DOHH2 (cell line): Measurements from ENCODE around the gene DMD.

Experiments
- H3F3A ChIP-seq: fragments of 200-600 bp; sonication (generic), shearing (Covaris generic); 2 replicates; pipeline ENCODE4 v1.6.0; 2016; ENCODE audit warnings: antibody characterized with exemption, mild to moderate bottlenecking; ENCODE audit not compliant: control insufficient read depth, insufficient read depth
- H3K27ac ChIP-seq: fragments of 200-600 bp; sonication (generic); 2 replicates; pipeline ENCODE4 v1.5.1; 2014; ENCODE audit warnings: low read depth, mild to moderate bottlenecking, low read length, moderate library complexity
- H3K27me3 ChIP-seq: fragments of 200-600 bp; sonication (generic); 2 replicates; pipeline ENCODE4 v1.6.1; 2014; ENCODE audit warnings: mild to moderate bottlenecking, low read length, mixed read lengths; ENCODE audit not compliant: control insufficient read depth
- H3K36me3 ChIP-seq: fragments of 200-600 bp; sonication (generic); 2 replicates; pipeline ENCODE4 v1.6.1; 2014; ENCODE audit warnings: mild to moderate bottlenecking, low read length, moderate library complexity, mixed read lengths; ENCODE audit not compliant: control insufficient read depth
- H3K4me1 ChIP-seq: fragments of 200-600 bp; sonication (generic); 2 replicates; pipeline ENCODE4 v1.6.1; 2014; ENCODE audit warnings: mild to moderate bottlenecking, low read length, mixed read lengths; ENCODE audit not compliant: control insufficient read depth
- H3K4me2 ChIP-seq: fragments of 200-600 bp; sonication (generic); 2 replicates; pipeline ENCODE4 v1.6.0; 2014; ENCODE audit warnings: mild to moderate bottlenecking, low read length, moderate library complexity
- H3K4me3 ChIP-seq: fragments of 200-600 bp; sonication (generic); 2 replicates; pipeline ENCODE4 v1.5.1; 2014; ENCODE audit warnings: mild to moderate bottlenecking, low read length, mixed read lengths
- H3K79me2 ChIP-seq: fragments of 200-600 bp; sonication (generic); 2 replicates; pipeline ENCODE4 v1.6.1; 2014; ENCODE audit warnings: mild to moderate bottlenecking, low read length, mixed read lengths; ENCODE audit not compliant: control insufficient read depth
- H3K9me2 ChIP-seq: fragments of 200-600 bp; sonication (generic); replicated peaks from 2 replicates; pipeline ENCODE4 v1.6.1; 2014; ENCODE audit warnings: mild to moderate bottlenecking, low read length, mixed read lengths; ENCODE audit not compliant: control insufficient read depth
- H3K9me3 ChIP-seq: fragments of 200-600 bp; sonication (generic); 2 replicates; pipeline ENCODE4 v1.6.1; 2014; ENCODE audit warnings: antibody characterized with exemption, low read length, mixed read lengths; ENCODE audit not compliant: control insufficient read depth, insufficient read depth
- H4K20me1 ChIP-seq: fragments of 200-600 bp; sonication (generic); 2 replicates; pipeline ENCODE4 v1.6.0; 2014; ENCODE audit warnings: low read depth, mild to moderate bottlenecking, antibody characterized with exemption, low read length, moderate library complexity; ENCODE audit not compliant: control insufficient read depth, insufficient read depth
- EZH2phosphoT487 ChIP-seq: fragments of 200-600 bp; sonication (generic); IDR thresholded peaks from 2 replicates; pipeline ENCODE4 v1.6.1; 2017; ENCODE audit warnings: borderline replicate concordance, mild to moderate bottlenecking, antibody characterized with exemption, low read length, moderate library complexity, mixed read lengths
- TF ChIP-seq, protein P1 (sequence below): fragments of 200-600 bp; sonication (generic); IDR thresholded peaks from one replicate; pipeline ENCODE4 v1.5.1; 2014; ENCODE audit warnings: antibody characterized with exemption, mild to moderate bottlenecking, low read depth, low read length; ENCODE audit not compliant: poor library complexity, severe bottlenecking

Gene DMD

GRCh38 chrX:31546126-31546525, 1665.2 kb downstream of the DMD start:
- Histone ChIP-seq H3K27ac (no peak overlapping the region), H3F3A (no peaks in the 10 kb centered on the region), H3K79me2 (no peaks in the 10 kb centered on the region), H3K4me1 (no peaks in the 10 kb centered on the region), H4K20me1 (no peaks in the 10 kb centered on the region), H3K4me3 (no peak overlapping the region), H3K36me3 (no peaks in the 10 kb centered on the region), H3K9me2 (no peaks in the 10 kb centered on the region), H3K27me3 (no peaks in the 10 kb centered on the region), H3K4me2 (no peak overlapping the region), H3K9me3 (no peaks in the 10 kb centered on the region)
- no peak for TF ChIP-seq EZH2phosphoT487
- TF ChIP-seq, protein P1, sequence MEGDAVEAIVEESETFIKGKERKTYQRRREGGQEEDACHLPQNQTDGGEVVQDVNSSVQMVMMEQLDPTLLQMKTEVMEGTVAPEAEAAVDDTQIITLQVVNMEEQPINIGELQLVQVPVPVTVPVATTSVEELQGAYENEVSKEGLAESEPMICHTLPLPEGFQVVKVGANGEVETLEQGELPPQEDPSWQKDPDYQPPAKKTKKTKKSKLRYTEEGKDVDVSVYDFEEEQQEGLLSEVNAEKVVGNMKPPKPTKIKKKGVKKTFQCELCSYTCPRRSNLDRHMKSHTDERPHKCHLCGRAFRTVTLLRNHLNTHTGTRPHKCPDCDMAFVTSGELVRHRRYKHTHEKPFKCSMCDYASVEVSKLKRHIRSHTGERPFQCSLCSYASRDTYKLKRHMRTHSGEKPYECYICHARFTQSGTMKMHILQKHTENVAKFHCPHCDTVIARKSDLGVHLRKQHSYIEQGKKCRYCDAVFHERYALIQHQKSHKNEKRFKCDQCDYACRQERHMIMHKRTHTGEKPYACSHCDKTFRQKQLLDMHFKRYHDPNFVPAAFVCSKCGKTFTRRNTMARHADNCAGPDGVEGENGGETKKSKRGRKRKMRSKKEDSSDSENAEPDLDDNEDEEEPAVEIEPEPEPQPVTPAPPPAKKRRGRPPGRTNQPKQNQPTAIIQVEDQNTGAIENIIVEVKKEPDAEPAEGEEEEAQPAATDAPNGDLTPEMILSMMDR = no peak

DNA sequence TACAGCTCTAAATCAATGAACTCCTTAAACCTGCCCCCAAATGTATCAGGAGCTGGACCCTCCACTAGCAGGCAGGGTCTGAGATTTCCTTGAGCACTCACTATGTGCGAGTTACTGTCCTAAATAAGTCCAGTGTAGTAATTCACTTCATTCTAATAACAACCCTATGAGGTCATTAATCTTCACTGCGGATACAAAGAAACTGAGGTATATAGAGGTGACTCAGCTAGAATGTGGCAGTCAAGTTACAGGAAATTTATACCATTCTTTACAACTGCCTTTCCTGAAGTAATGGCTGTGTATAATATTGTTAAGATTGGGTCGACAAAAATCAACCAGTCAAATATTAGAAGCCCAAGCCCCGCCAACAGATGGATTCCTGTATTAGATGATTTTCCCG, 1665.6 kb downstream of the DMD start:
- no peak overlapping the region for H3K4me2 ChIP-seq
- H3K9me2 ChIP-seq = no peaks in the 10 kb centered on the region

GRCh38 chrX:31545191-31545590, 1666.2 kb downstream of the DMD start:
- Histone ChIP-seq H3K4me1 (no peaks in the 10 kb centered on the region), H3K4me2 (no peak overlapping the region), H3F3A (no peaks in the 10 kb centered on the region), H3K9me3 (no peaks in the 10 kb centered on the region), H3K36me3 (no peaks in the 10 kb centered on the region), H3K79me2 (no peaks in the 10 kb centered on the region), H3K4me3 (no peak overlapping the region), H3K9me2 (no peaks in the 10 kb centered on the region), H3K27me3 (no peaks in the 10 kb centered on the region), H4K20me1 (no peaks in the 10 kb centered on the region), H3K27ac (no peak overlapping the region)
- TF ChIP-seq, protein P1 = no peak
- TF ChIP-seq EZH2phosphoT487 = no peak

More for the DNA sequence above, 1665.6 kb downstream of the DMD start:
- Histone ChIP-seq H3K27me3 (no peaks in the 10 kb centered on the region), H3F3A (no peaks in the 10 kb centered on the region), H3K79me2 (no peaks in the 10 kb centered on the region), H3K4me3 (no peak overlapping the region), H3K36me3 (no peaks in the 10 kb centered on the region), H3K9me3 (no peaks in the 10 kb centered on the region), H3K27ac (no peak overlapping the region), H3K4me1 (no peaks in the 10 kb centered on the region), H4K20me1 (no peaks in the 10 kb centered on the region)
- no peak for TF ChIP-seq EZH2phosphoT487
- TF ChIP-seq, protein P1 = no peak

- Histone ChIP-seq H3K9me2 (no peaks in the 10 kb centered on the region), H3K79me2 (no peaks in the 10 kb centered on the region), H3K4me3 (no peak overlapping the region), H3K9me3 (no peaks in the 10 kb centered on the region), H4K20me1 (no peaks in the 10 kb centered on the region), H3F3A (no peaks in the 10 kb centered on the region), H3K4me2 (no peak overlapping the region), H3K27ac (no peak overlapping the region), H3K27me3 (no peaks in the 10 kb centered on the region), H3K4me1 (no peaks in the 10 kb centered on the region), H3K36me3 (no peaks in the 10 kb centered on the region)
- TF ChIP-seq, protein P1 = no peak
- no peak for TF ChIP-seq EZH2phosphoT487
Observed at GRCh38 chrX:31543634-31544033, 1667.7 kb downstream of the DMD start.
